ENCODE measurements around the gene TOGARAM1. TPM values are rescaled to one million over a fixed set of nuclear protein-coding genes. Genes with fewer than 3 reads are reported as not detected.

TOGARAM1 gene
- total and polyA plus RNA-seq, 2 donors (not counting 3 experiments of a cell fraction or from before 2014, with no cell fraction given) = 4.2 to 13.8 TPM

DNA sequence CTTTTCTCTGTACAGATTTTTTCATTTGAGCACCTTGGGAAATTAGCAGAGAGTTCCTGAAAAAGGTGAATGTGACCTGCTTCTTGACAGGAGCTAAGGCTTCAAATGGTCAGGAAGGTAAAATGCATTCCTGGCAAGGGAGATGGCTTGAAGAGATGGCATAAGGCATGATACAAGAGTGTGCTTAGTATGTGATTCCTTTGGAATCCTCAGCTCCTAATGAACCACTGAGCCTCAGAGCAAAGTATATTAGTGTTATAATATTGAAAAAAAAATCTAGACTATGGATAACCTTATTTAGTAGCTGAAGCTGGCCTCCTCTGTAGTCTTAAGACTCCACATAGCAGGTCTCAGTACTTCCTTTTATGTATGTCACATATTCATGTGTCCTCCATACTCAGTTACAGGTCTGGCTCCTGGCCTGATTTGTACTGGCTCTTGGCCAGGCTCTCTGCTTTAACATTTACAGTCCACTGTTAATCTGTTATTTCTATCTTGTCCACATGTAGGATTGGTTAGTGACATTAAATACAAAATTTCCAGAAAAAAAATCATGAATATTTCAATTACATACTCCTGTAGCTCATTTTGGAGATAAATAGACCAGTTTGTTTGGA lies 17.9 kb downstream of the TOGARAM1 start:
- no TSS peak for BruUV-seq (replicated peaks)
- Histone ChIP-seq H3K27ac (ENCODE audit: insufficient read depth, low read depth, low read length) (no peak overlapping the region), H3K36me3 (ENCODE audit: control insufficient read depth in 2 of 2, extremely low read depth in 1 of 2, insufficient read depth in 2 of 2, low read length in 2 of 2) (no peaks in the 10 kb centered on the region), H3K4me3 (replicated peaks in 1 of 3; ENCODE audit: insufficient read depth in 1 of 3, low read depth in 1 of 3, low read length in 3 of 3) (no peak overlapping the region), H3K9me3 (replicated peaks; ENCODE audit: control insufficient read depth, insufficient read depth, low read length) (no peaks in the 10 kb centered on the region), H3K4me1 (ENCODE audit: control insufficient read depth, extremely low read depth, insufficient read depth, low read length) (no peaks in the 10 kb centered on the region), H3K27me3 (ENCODE audit: control insufficient read depth in 2 of 2, insufficient read depth in 2 of 2, low read length in 2 of 2) (no peaks in the 10 kb centered on the region), H3K9ac (replicated peaks; ENCODE audit: extremely low read depth, insufficient read depth, low read length) (no peak overlapping the region), H4K20me1 (replicated peaks; ENCODE audit: control insufficient read depth, extremely low read depth, insufficient read depth, low read length) (no peaks in the 10 kb centered on the region), H3K4me2 (ENCODE audit: insufficient read depth, low read length) (no peak overlapping the region), H2AFZ (ENCODE audit: low read depth, low read length) (no peak overlapping the region), H3K9me1 (replicated peaks; ENCODE audit: control insufficient read depth, extremely low read depth, insufficient read depth, low read length) (no peaks in the 10 kb centered on the region), H3K79me2 (ENCODE audit: control insufficient read depth, insufficient read depth, low read length) (peaks cover 14% of the 10 kb centered on the region)
- intact Hi-C loops (cut with micrococcal nuclease) (no loop called here), dilution Hi-C loops (cut with MboI; ENCODE audit: extremely low pct_ligation_motif_present, low sequenced_read_pairs) (no loop called here)
- POLR2A ChIA-PET = no interaction called here
- DNase-seq (ENCODE audit: low read depth, low spot score) (peak; percentile 27), FAIRE-seq (no peak)
- CTCF ChIA-PET = interaction anchor here (1.2 kb wide), 1 partner anchor 15 kb away, joined by 3 read pairs; no protein-coding TSS in a partner anchor
- TF ChIP-seq MYC (IDR thresholded peaks at IDR 0.05; ENCODE audit: low read depth, low read length) (no peak), JUN (IDR thresholded peaks at IDR 0.05; ENCODE audit: borderline replicate concordance, insufficient read depth, insufficient read length, low read depth) (no peak), FOS (IDR thresholded peaks at IDR 0.05; ENCODE audit: borderline replicate concordance, insufficient read depth, low read length) (no peak), POLR2AphosphoS5 (IDR thresholded peaks at IDR 0.05; ENCODE audit: insufficient read depth, low read depth, low read length) (no peak), GATA2 (IDR thresholded peaks at IDR 0.05; ENCODE audit: insufficient read depth, insufficient read length, low read depth, low read length) (no peak), EZH2 (IDR thresholded peaks at IDR 0.05; ENCODE audit: borderline replicate concordance, low read depth, low read length, severe bottlenecking) (no peak), MAX (IDR thresholded peaks at IDR 0.05; ENCODE audit: insufficient read depth, insufficient read length) (no peak), POLR2A (IDR thresholded peaks at IDR 0.05; ENCODE audit: low read depth, low read length) (no peak)
- TF ChIP-seq, protein P1, sequence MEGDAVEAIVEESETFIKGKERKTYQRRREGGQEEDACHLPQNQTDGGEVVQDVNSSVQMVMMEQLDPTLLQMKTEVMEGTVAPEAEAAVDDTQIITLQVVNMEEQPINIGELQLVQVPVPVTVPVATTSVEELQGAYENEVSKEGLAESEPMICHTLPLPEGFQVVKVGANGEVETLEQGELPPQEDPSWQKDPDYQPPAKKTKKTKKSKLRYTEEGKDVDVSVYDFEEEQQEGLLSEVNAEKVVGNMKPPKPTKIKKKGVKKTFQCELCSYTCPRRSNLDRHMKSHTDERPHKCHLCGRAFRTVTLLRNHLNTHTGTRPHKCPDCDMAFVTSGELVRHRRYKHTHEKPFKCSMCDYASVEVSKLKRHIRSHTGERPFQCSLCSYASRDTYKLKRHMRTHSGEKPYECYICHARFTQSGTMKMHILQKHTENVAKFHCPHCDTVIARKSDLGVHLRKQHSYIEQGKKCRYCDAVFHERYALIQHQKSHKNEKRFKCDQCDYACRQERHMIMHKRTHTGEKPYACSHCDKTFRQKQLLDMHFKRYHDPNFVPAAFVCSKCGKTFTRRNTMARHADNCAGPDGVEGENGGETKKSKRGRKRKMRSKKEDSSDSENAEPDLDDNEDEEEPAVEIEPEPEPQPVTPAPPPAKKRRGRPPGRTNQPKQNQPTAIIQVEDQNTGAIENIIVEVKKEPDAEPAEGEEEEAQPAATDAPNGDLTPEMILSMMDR (IDR thresholded peaks at IDR 0.05; ENCODE audit: extremely low read depth in 1 of 2, insufficient read depth in 1 of 2, low read depth in 1 of 2, low read length in 2 of 2) = no peak

Measured in endothelial cell of umbilical vein (primary cell).